H1 (cell line): ENCODE data around the gene CXCL16. TPM values are rescaled to one million over a fixed set of nuclear protein-coding genes. Genes with fewer than 3 reads are reported as not detected.

Source experiments
- CTCF ChIA-PET: fragments of 300-600 bp; sonication (Branson Sonifier 250); formaldehyde crosslinking; loops from one replicate; lab custom pipeline; 2021; ENCODE audit not compliant: partially characterized antibody; lab: Charles Lee
- POLR2A ChIA-PET: fragments of 300-600 bp; sonication (Branson Sonifier 250); formaldehyde crosslinking; loops from one replicate; lab custom pipeline; 2021; ENCODE audit warnings: inconsistent platforms; ENCODE audit not compliant: partially characterized antibody; lab: Charles Lee
- DNase-seq, 2 experiments: peaks; one replicate each; pipeline versions ENCODE4 v3.0.0 to v3.0.0-alpha.2; 2010 to 2022; ENCODE audit warnings: low spot score in 2 of 2, low read depth in 1 of 2, mixed read lengths in 1 of 2
- FAIRE-seq: peaks from 2 replicates; lab custom pipeline; 2011; peaks lifted over from hg19 to GRCh38; lab: Jason Lieb, UNC
- H2AFZ ChIP-seq: 2 replicates; pipeline ENCODE4 v1.8.1; 2012; ENCODE audit warnings: low read length, inconsistent platforms
- H2AK5ac ChIP-seq: 2 replicates; pipeline ENCODE4 v1.6.1; 2013; ENCODE audit warnings: low read depth, low read length
- H2BK120ac ChIP-seq: replicated peaks from 2 replicates; pipeline ENCODE3; 2013; ENCODE audit warnings: low read depth, low read length, inconsistent platforms
- H2BK12ac ChIP-seq: 2 replicates; pipeline ENCODE4 v1.6.1; 2013; ENCODE audit warnings: low read depth, low read length
- H2BK15ac ChIP-seq: 2 replicates; pipeline ENCODE4 v1.6.1; 2013; ENCODE audit warnings: low read length
- H2BK20ac ChIP-seq: 2 replicates; pipeline ENCODE4 v1.6.1; 2013; ENCODE audit warnings: low read length
- H2BK5ac ChIP-seq: 2 replicates; pipeline ENCODE4 v1.6.1; 2013; ENCODE audit warnings: low read depth, low read length
- H3K14ac ChIP-seq: 2 replicates; pipeline ENCODE4 v1.6.1; 2013; ENCODE audit warnings: inconsistent platforms; ENCODE audit not compliant: insufficient read length
- H3K18ac ChIP-seq: 2 replicates; pipeline ENCODE4 v1.6.1; 2013; ENCODE audit warnings: low read length; ENCODE audit errors: extremely low read depth
- H3K23ac ChIP-seq: 2 replicates; pipeline ENCODE4 v1.6.1; 2013; ENCODE audit warnings: inconsistent platforms; ENCODE audit not compliant: insufficient read length
- H3K23me2 ChIP-seq: 2 replicates; pipeline ENCODE4 v1.6.1; 2013; ENCODE audit warnings: low read depth, low read length
- H3K27ac ChIP-seq: 2 replicates; pipeline ENCODE4 v1.6.1; 2011; ENCODE audit warnings: low read depth, low read length, inconsistent platforms
- H3K27me3 ChIP-seq, 4 experiments: replicated peaks in 1 of 4; 1 replicate in 1 of 4; 2 replicates in 3 of 4; pipeline versions ENCODE4 v1.6.1 to v1.8.1; 2011 to 2013; ENCODE audit warnings: low read length in 3 of 4, mild to moderate bottlenecking in 3 of 4, inconsistent platforms in 2 of 4, mixed read lengths in 2 of 4, moderate library complexity in 1 of 4; ENCODE audit not compliant: control insufficient read depth in 3 of 4, insufficient read depth in 3 of 4; ENCODE audit errors: extremely low read depth in 1 of 4
- H3K36me3 ChIP-seq, 4 experiments: 2 replicates each; pipeline versions ENCODE4 v1.6.1 to v1.8.1; 2011 to 2013; ENCODE audit warnings: mild to moderate bottlenecking in 4 of 4, low read length in 3 of 4, moderate library complexity in 2 of 4, control low read depth in 1 of 4, inconsistent platforms in 1 of 4; ENCODE audit not compliant: insufficient read depth in 4 of 4, control insufficient read depth in 2 of 4
- H3K4ac ChIP-seq: replicated peaks from 2 replicates; pipeline ENCODE3; 2013; ENCODE audit warnings: low read length, low read depth, mixed read lengths, inconsistent platforms; ENCODE audit not compliant: insufficient read length
- H3K4me1 ChIP-seq, 4 experiments: replicated peaks in 1 of 4; 1 replicate in 1 of 4; 2 replicates in 3 of 4; pipeline versions ENCODE4 v1.6.1 to v1.8.1; 2011 to 2013; ENCODE audit warnings: low read length in 3 of 4, inconsistent platforms in 2 of 4, mixed read lengths in 1 of 4; ENCODE audit not compliant: insufficient read depth in 4 of 4, control insufficient read depth in 3 of 4
- H3K4me2 ChIP-seq, 2 experiments: 2 replicates each; pipeline versions ENCODE4 v1.6.1 to v1.8.1; 2011 to 2013; ENCODE audit warnings: low read depth in 2 of 2, low read length in 2 of 2, control low read depth in 1 of 2, inconsistent platforms in 1 of 2, mild to moderate bottlenecking in 1 of 2; ENCODE audit not compliant: insufficient read depth in 1 of 2
- H3K4me3 ChIP-seq, 4 experiments: fragments of 200-600, 300-600 bp in 1 of 4; sonication (generic), shearing (Covaris generic), sonication (Bioruptor Twin) in 1 of 4; 2 replicates each; pipeline versions ENCODE4 v1.5.1 to v1.8.1; 2011 to 2016; ENCODE audit warnings: low read length in 4 of 4, low read depth in 3 of 4, control low read depth in 2 of 4, inconsistent platforms in 2 of 4, mild to moderate bottlenecking in 2 of 4, mixed read lengths in 1 of 4, moderate library complexity in 1 of 4; ENCODE audit not compliant: insufficient read depth in 2 of 4; ENCODE audit errors: extremely low read depth in 1 of 4
- H3K56ac ChIP-seq: replicated peaks from 2 replicates; pipeline ENCODE3; 2013; ENCODE audit warnings: low read depth, mild to moderate bottlenecking, mixed read lengths, low read length, inconsistent platforms; ENCODE audit not compliant: insufficient read length
- H3K79me1 ChIP-seq: 2 replicates; pipeline ENCODE4 v1.6.1; 2013; ENCODE audit warnings: low read depth, low read length, control low read depth
- H3K79me2 ChIP-seq, 2 experiments: 2 replicates each; pipeline versions ENCODE4 v1.6.1 to v1.8.1; 2012 to 2013; ENCODE audit warnings: low read length in 2 of 2, mild to moderate bottlenecking in 2 of 2, inconsistent platforms in 1 of 2; ENCODE audit not compliant: insufficient read depth in 2 of 2, control insufficient read depth in 1 of 2
- H3K9ac ChIP-seq, 4 experiments: replicated peaks in 1 of 4; 1 replicate in 1 of 4; 2 replicates in 3 of 4; pipeline versions ENCODE4 v1.6.1 to v1.8.1; 2011 to 2013; ENCODE audit warnings: low read depth in 3 of 4, low read length in 3 of 4, control low read depth in 2 of 4, mild to moderate bottlenecking in 2 of 4, moderate library complexity in 2 of 4, inconsistent platforms in 1 of 4; ENCODE audit errors: extremely low read depth in 1 of 4
- H3K9me3 ChIP-seq, 2 experiments: 2 replicates each; pipeline versions ENCODE4 v1.6.1 to v1.8.1; 2012 to 2013; ENCODE audit warnings: mild to moderate bottlenecking in 2 of 2, moderate library complexity in 2 of 2, control low read depth in 1 of 2, inconsistent platforms in 1 of 2, low read depth in 1 of 2, low read length in 1 of 2, mixed read lengths in 1 of 2; ENCODE audit not compliant: insufficient read depth in 2 of 2
- H4K20me1 ChIP-seq, 2 experiments: replicated peaks in 1 of 2; 2 replicates each; pipeline versions ENCODE3 to v1.8.1; 2011 to 2013; ENCODE audit warnings: inconsistent platforms in 2 of 2, low read length in 2 of 2, mild to moderate bottlenecking in 1 of 2; ENCODE audit not compliant: insufficient read depth in 2 of 2, control insufficient read depth in 1 of 2
- H4K5ac ChIP-seq: 2 replicates; pipeline ENCODE4 v1.6.1; 2013; ENCODE audit warnings: low read length, low read depth, mixed read lengths, inconsistent platforms; ENCODE audit not compliant: insufficient read length
- H4K8ac ChIP-seq: 2 replicates; pipeline ENCODE4 v1.8.0; 2013; ENCODE audit warnings: mild to moderate bottlenecking, moderate library complexity, low read length, inconsistent platforms; ENCODE audit not compliant: insufficient read depth; ENCODE audit errors: extremely low read depth
- H4K91ac ChIP-seq: replicated peaks from 2 replicates; pipeline ENCODE3; 2013; ENCODE audit warnings: low read length, mixed read lengths, inconsistent platforms; ENCODE audit not compliant: insufficient read length
- BRCA1 ChIP-seq: IDR thresholded peaks from 2 replicates; pipeline ENCODE4 v1.6.1; 2012; ENCODE audit warnings: low read depth, low read length, improper control_type of control experiment
- CHD1 ChIP-seq: IDR thresholded peaks from 2 replicates; pipeline ENCODE4 v1.6.1; 2012; ENCODE audit warnings: low read depth, low read length, improper control_type of control experiment
- CHD2 ChIP-seq: IDR thresholded peaks from 2 replicates; pipeline ENCODE4 v1.6.1; 2012; ENCODE audit warnings: low read length, improper control_type of control experiment
- GABPA ChIP-seq: IDR thresholded peaks from 2 replicates; pipeline ENCODE4 v1.6.1; 2011; ENCODE audit warnings: mild to moderate bottlenecking, low read length, moderate library complexity, borderline replicate concordance; ENCODE audit not compliant: insufficient read depth
- JUN ChIP-seq: IDR thresholded peaks from 2 replicates; pipeline ENCODE4 v1.6.1; 2011; ENCODE audit warnings: low read depth, mild to moderate bottlenecking, improper control_type of control experiment, low read length
- KDM4A ChIP-seq: IDR thresholded peaks from one replicate; pipeline ENCODE4 v1.7.1; 2012; ENCODE audit warnings: low read depth, mild to moderate bottlenecking, moderate library complexity, low read length, inconsistent platforms; ENCODE audit not compliant: severe bottlenecking
- POLR2A ChIP-seq, 2 experiments: IDR thresholded peaks; 1 replicate in 1 of 2; 2 replicates in 1 of 2; pipeline ENCODE4 v1.6.1; 2011; ENCODE audit warnings: low read depth in 2 of 2, low read length in 2 of 2, mild to moderate bottlenecking in 2 of 2; ENCODE audit errors: control extremely low read depth in 1 of 2
- POU5F1 ChIP-seq: IDR thresholded peaks from 2 replicates; pipeline ENCODE4 v1.6.1; 2011; ENCODE audit warnings: low read depth, mild to moderate bottlenecking, low read length, moderate library complexity
- RAD21 ChIP-seq, 2 experiments: IDR thresholded peaks in 1 of 2; conservative IDR thresholded peaks in 1 of 2; 2 replicates each; pipeline ENCODE4 v1.6.1; 2011; ENCODE audit warnings: low read depth in 2 of 2, low read length in 2 of 2, improper control_type of control experiment in 1 of 2, inconsistent platforms in 1 of 2, mild to moderate bottlenecking in 1 of 2, moderate library complexity in 1 of 2
- SRF ChIP-seq: IDR thresholded peaks from 2 replicates; pipeline ENCODE4 v1.6.1; 2011; ENCODE audit warnings: mild to moderate bottlenecking, low read depth, low read length, moderate library complexity
- TAF7 ChIP-seq: optimal IDR thresholded peaks from 2 replicates; pipeline ENCODE3; 2011; ENCODE audit warnings: low read depth, mild to moderate bottlenecking, inconsistent platforms, low read length, moderate library complexity, borderline replicate concordance
- WGBS, 2 experiments: shearing (Covaris generic) in 1 of 2; methylation state at CpG; one replicate each; pipeline versions ENCODE4 v1.1.6 to v1.1.7; 2013 to 2015; ENCODE audit warnings: low lambda C conversion rate in 2 of 2, mixed read lengths in 2 of 2, inconsistent platforms in 1 of 2, low coverage in 1 of 2, missing lambda C conversion rate in 1 of 2; ENCODE audit not compliant: insufficient replicate concordance in 2 of 2, insufficient coverage in 1 of 2, insufficient read length in 1 of 2; ENCODE audit errors: extremely low coverage in 1 of 2, missing lambda C conversion rate in 1 of 2; 5-methylcytosine and 5-hydroxymethylcytosine counted together
- polyA plus RNA-seq, 7 experiments: library from polyadenylated mRNA; depleted of rRNA in 3 of 7; stranded (reverse) in 5 of 7; unstranded in 2 of 7; fragments of >200 nt in 5 of 7; fragments of 200-250 nt in 2 of 7; gene quantifications; 1 replicate in 5 of 7; 2 replicates in 1 of 7; 4 replicates in 1 of 7; pipeline versions ENCODE4 v1.2.1 to v1.2.3, GENCODE V29; 2011 to 2013; ENCODE audit warnings: missing spikeins in 2 of 7, mixed read lengths in 2 of 7
- total RNA-seq: library from RNA; stranded (reverse); fragmentation: NEBNext Ultra II Directional; extraction: Animal tissue kit (Norgen Biotek cat#: 25700); gene quantifications from 2 replicates; pipeline ENCODE4 v1.2.1, GENCODE V29; 2021

Gene CXCL16
- total and polyA plus RNA-seq, 2 of the 8 experiments (the other 6 are each of a cell fraction or from before 2014, with no cell fraction given): 3.5 to 4.8 TPM

DNA sequence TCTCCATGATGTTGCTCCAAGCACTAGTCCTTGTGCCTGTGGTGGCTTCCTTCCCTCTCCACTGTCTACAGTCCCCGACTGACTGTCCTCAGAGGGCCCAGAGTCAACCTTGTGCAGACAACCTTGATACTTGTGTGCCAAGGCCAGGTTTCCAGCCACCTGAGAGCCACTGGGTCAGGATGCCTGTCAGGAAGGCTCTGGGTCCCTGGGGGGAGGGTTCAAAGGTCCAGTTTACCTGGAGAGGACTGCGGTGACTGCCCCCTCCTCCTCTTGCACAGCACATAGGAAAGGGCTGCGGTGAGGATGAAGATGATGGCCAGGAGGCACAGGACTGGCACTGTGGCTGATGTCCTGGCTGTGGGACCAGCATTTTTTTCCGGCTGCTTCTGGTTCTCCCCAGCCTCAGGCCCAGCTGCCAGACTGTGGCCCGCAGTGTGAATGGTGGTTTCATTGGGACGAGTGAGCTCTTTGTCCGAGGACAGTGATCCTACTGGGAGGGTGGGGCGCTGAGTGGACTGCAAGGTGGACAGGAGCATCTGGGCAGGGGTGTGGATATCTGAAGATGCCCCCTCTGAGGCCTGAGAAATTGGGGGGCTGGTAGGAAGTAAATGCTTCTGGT is 4.8 kb downstream of the CXCL16 start:
- no peak overlapping the region for H3K4me3 ChIP-seq
- H3K14ac ChIP-seq: no peak overlapping the region
- no peak overlapping the region for H3K4me2 ChIP-seq
- H3K79me2 ChIP-seq: no peaks in the 10 kb centered on the region
- no peak overlapping the region for H3K9ac ChIP-seq
- no peak for TF ChIP-seq JUN
- TF ChIP-seq TAF7: no peak
- no peak for TF ChIP-seq POU5F1
- TF ChIP-seq SRF: no peak
- no peak for TF ChIP-seq GABPA
- no peak for TF ChIP-seq BRCA1
- TF ChIP-seq CHD1: no peak
- no peak for TF ChIP-seq CHD2
- TF ChIP-seq RAD21 (IDR thresholded peaks at IDR 0.05 in 1 of 2, conservative IDR thresholded peaks at IDR 0.05 in 1 of 2; ENCODE audit: low read depth in 2 of 2, low read length in 2 of 2): no peak
- no peak for TF ChIP-seq POLR2A (IDR thresholded peaks at IDR 0.05; ENCODE audit: control extremely low read depth in 1 of 2, low read depth in 2 of 2, low read length in 2 of 2)
- no peak for TF ChIP-seq KDM4A
- FAIRE-seq: no peak
- H4K8ac ChIP-seq: no peak overlapping the region
- no peak overlapping the region for H2BK15ac ChIP-seq
- H3K4ac ChIP-seq: no peak overlapping the region
- peaks cover 20% of the 10 kb centered on the region for H3K23me2 ChIP-seq
- H3K56ac ChIP-seq: no peak overlapping the region
- no peaks in the 10 kb centered on the region for H3K79me1 ChIP-seq
- H3K18ac ChIP-seq: no peak overlapping the region
- DNase-seq: no peak
- no peaks in the 10 kb centered on the region; a peak in 1 of 4 replicates for H3K9me3 ChIP-seq
- peaks cover 0 to 10% (median 6%) of the 10 kb centered on the region in 4 experiments; a peak in 5 of 7 replicates for H3K4me1 ChIP-seq
- CTCF ChIA-PET: interaction anchor here (0.8 to 2.1 kb wide), 4 partner anchors 48 to 373 kb away, joined by 3 to 5 read pairs (median 4); no protein-coding TSS in a partner anchor
- POLR2A ChIA-PET: no interaction called here
- WGBS, 2 experiments: 88% methylated on average over 8 of the region's 8 CpGs; no CpG with 5 or more reads in 1 of the 2 experiments
- H4K5ac ChIP-seq: no peak overlapping the region
- no peak overlapping the region for H2BK5ac ChIP-seq
- H2AK5ac ChIP-seq: no peak overlapping the region
- no peak overlapping the region for H4K91ac ChIP-seq
- no peak overlapping the region for H2BK12ac ChIP-seq
- H2BK120ac ChIP-seq: no peak overlapping the region
- no peak overlapping the region for H3K23ac ChIP-seq
- H3K27me3 ChIP-seq: peaks cover 20 to 36% (median 25%) of the 10 kb centered on the region in 4 experiments
- no peaks in the 10 kb centered on the region; a peak in 1 of 8 replicates for H3K36me3 ChIP-seq
- no peak overlapping the region for H2AFZ ChIP-seq
- H2BK20ac ChIP-seq: no peak overlapping the region
- peaks cover 2 to 6% of the 10 kb centered on the region in 2 experiments for H4K20me1 ChIP-seq
- no peak overlapping the region for H3K27ac ChIP-seq
